NCI-H526 treated with DMSO at 0.1 percent for 48 hours (cell line): ENCODE measurements around the gene TBC1D2.
"Not testable (repeated sequence)": the region's sequence is repeated elsewhere in the genome, so short reads cannot be mapped to it uniquely, and the experiment has no call there.

Source experiments
- DNase-seq: peaks from one replicate; lab custom pipeline; 2025; lab: John Stamatoyannopoulos, UW

TBC1D2 gene

GRCh38 chr9:98191671-98192502 lies 63.6 kb downstream of the TBC1D2 start:
- no peak for DNase-seq

- no peak for DNase-seq
Observed at GRCh38 chr9:98191181-98191608, 64.3 kb downstream of the TBC1D2 start.

GRCh38 chr9:98190757-98191105 lies 64.7 kb downstream of the TBC1D2 start:
- DNase-seq, result no peak

GRCh38 chr9:98189412-98189811 lies 66.0 kb downstream of the TBC1D2 start:
- DNase-seq, result no peak

GRCh38 chr9:98187926-98188325 lies 67.5 kb downstream of the TBC1D2 start:
- no peak for DNase-seq

- no peak for DNase-seq
Observed at GRCh38 chr9:98186236-98186635, 69.2 kb downstream of the TBC1D2 start.

- DNase-seq, result no peak
Observed at GRCh38 chr9:98185611-98186171, 69.8 kb downstream of the TBC1D2 start.

- no peak for DNase-seq
Observed at GRCh38 chr9:98185021-98185567, 70.4 kb downstream of the TBC1D2 start.

- no peak for DNase-seq
Observed at GRCh38 chr9:98184326-98184725, 71.1 kb downstream of the TBC1D2 start.

GRCh38 chr9:98182889-98183599 lies 72.4 kb downstream of the TBC1D2 start:
- DNase-seq, result no peak

- DNase-seq, result no peak
Observed at GRCh38 chr9:98182069-98182820, 73.2 kb downstream of the TBC1D2 start.

GRCh38 chr9:98181746-98182068 lies 73.7 kb downstream of the TBC1D2 start:
- DNase-seq, result no peak

- no peak for DNase-seq
Observed at GRCh38 chr9:98180996-98181395, 74.5 kb downstream of the TBC1D2 start.

GRCh38 chr9:98178874-98179850 lies 76.3 kb downstream of the TBC1D2 start:
- DNase-seq, result no peak

GRCh38 chr9:98176391-98177259 lies 78.8 kb downstream of the TBC1D2 start:
- no peak for DNase-seq

GRCh38 chr9:98175762-98176161 lies 79.7 kb downstream of the TBC1D2 start:
- no peak for DNase-seq

- DNase-seq, result no peak
Observed at GRCh38 chr9:98175028-98175569, 80.3 kb downstream of the TBC1D2 start.

- DNase-seq, result not testable (repeated sequence)
Observed at GRCh38 chr9:98174502-98174918, 80.9 kb downstream of the TBC1D2 start.

GRCh38 chr9:98173181-98173580 lies 82.3 kb downstream of the TBC1D2 start:
- DNase-seq, result no peak

- DNase-seq, result peak; percentile 65
Observed at GRCh38 chr9:98172604-98173003, 82.8 kb downstream of the TBC1D2 start.
